Inferior parietal cortex (tissue), 1 donor: ENCODE measurements around the gene SH2D3C.

ENCODE experiments used
- DNase-seq: peaks from one replicate; pipeline ENCODE4 v3.0.0-alpha.2; 2016; ENCODE audit errors: extremely low spot score

SH2D3C gene, protein sequence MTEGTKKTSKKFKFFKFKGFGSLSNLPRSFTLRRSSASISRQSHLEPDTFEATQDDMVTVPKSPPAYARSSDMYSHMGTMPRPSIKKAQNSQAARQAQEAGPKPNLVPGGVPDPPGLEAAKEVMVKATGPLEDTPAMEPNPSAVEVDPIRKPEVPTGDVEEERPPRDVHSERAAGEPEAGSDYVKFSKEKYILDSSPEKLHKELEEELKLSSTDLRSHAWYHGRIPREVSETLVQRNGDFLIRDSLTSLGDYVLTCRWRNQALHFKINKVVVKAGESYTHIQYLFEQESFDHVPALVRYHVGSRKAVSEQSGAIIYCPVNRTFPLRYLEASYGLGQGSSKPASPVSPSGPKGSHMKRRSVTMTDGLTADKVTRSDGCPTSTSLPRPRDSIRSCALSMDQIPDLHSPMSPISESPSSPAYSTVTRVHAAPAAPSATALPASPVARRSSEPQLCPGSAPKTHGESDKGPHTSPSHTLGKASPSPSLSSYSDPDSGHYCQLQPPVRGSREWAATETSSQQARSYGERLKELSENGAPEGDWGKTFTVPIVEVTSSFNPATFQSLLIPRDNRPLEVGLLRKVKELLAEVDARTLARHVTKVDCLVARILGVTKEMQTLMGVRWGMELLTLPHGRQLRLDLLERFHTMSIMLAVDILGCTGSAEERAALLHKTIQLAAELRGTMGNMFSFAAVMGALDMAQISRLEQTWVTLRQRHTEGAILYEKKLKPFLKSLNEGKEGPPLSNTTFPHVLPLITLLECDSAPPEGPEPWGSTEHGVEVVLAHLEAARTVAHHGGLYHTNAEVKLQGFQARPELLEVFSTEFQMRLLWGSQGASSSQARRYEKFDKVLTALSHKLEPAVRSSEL

DNA sequence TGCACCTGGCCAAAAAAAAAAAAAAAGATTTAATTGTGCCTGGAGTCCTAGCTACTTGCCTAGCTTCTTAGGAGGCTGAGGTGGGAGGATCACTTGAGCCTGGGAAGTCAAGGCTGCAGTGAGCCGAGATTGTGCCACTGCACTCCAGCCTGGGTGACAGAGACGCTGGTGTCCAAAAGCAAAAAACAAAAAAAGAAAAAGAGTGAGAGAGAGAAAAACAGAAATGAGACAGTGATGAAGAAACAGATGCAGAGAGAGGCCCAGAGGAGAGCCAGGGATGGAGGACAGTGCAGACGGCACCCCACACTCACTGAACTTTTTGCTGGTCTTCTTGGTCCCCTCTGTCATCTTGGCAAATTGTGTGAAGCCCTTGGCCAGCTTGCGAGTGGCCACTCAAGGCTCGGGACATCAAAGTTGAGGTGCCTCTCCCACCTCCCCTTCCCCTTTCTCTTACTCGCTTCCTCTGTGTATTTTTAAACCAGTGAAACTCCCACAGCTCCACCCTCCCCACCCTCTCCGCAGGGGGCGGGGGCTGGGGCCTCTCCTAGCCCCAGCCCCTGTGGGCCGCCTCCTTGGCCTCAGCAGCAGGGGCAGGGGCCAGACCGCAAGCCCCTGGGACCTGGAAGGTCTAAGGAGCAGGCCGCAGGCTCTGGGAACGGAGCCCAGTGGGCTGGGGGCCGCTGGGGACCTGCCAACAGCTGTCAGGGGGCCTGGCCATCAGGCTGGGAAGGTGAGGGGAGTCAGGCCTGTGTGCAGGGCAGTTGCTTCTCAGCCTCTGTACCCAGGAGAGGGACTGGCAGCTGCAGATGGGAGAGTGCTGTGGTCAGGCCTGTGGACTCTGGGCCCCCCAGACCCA is at the start of gene SH2D3C:
Gene SH2D3C (minus strand): TSS at position 387 of the 856 bp plus-strand sequence. CDS start 39 bp downstream, at position 348.
- no peak for DNase-seq

DNA sequence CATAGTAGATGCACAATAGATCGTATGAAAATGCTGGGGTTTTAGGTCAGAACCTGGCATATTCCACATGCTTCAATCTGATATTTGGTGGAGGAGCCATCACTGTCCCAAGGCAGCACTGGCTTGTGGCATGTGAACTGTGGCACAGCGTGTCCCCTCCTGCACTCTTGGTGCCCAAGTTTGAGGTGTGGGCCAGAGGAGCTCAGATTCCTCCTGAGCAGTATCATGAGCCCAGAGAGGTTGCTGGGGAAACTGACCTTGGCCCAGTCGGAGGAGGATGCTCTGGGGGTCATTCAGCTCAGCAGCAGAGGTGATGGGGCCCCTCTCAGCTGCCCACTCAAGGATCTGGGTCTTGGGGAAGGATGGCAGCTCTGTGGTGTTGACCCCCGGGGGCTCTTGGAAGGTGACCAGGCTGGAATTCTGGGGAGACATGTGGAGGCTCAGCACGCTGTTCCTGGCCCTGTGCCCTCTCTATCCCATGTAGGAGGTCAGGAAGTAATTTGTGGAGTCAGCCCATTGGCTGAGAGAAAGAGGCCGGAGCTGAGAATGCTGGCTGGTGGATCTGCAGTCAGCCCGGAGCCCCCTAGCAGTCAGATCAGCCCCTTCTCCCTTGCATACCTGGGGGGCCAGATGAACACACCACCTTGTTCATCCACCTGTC is 47.9 kb upstream of the SH2D3C start:
- no peak for DNase-seq

DNA sequence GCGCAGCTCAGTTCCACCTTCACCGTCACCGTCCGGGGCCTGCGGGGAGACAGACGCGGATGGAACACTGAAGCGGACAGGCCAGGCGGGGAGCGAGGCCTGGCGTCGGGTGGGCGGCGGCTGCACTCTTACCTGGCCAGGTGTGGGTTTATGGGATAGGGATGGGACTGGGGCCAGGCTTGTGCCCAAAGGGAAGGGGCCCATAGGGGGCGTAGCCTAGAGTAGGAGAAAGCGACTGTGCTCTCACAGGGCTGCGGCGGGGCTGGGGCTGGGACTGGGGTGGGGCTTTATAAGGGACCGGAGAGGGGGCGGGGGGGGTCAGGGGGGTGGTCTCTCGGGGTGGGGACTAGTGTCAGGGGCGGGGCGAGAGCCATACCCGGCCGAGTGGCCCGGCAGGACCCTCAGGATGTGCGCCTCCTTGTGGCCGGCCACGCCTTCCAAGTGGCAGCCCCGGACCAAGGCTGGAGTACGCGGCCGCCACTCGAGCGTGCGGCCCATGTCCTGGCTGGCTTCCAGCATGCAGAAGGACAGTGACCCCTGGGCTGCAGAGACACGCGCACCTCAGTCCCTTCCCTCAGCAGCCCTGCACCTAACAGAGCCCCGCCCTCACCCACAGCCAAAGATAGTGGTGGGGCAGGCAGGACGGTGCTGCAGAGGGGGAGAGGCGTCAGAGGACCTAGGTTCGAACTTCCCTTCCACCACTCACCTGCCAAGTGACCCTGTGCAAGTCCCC is 47.0 kb upstream of the SH2D3C start:
- no peak for DNase-seq

DNA sequence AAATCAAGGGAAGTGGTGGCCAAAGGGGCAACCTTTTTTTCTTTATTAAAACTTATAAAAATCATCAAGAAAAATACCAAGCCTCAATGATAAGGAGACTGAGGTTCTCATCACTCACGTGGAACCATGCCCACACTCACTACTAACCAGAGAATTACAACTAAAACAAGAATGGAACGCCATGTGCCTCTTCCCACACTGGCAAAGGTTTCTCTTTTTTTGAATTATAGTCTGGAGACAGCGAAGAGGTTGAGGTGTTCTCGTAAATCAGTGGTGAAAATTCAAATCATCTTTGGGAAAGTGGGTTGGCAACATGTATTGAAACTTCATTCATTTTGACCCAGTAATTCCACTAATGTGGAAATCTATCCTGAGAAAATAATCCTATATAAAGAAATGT is 43.6 kb upstream of the SH2D3C start:
- no peak for DNase-seq

DNA sequence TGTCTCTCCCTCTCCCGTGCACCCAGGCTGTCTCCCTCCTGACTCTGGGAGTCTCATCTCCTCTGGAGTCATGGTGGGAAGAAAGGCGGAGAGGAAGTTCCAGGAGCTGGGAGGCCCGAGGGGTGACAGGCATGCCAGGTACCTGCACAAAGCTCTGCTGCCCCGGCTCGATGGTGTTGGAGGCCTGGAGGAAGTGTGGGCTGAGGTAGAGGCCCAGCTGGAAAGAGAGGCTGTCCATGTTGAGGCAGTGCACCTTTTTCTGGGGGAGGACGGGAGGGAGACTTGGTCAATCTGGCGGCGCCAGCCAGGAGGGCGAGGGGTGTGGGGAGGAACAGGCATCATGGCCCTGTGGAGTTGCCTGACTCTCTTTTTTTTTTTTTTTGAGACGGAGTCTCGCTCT is 40.1 kb upstream of the SH2D3C start:
- DNase-seq = no peak

DNA sequence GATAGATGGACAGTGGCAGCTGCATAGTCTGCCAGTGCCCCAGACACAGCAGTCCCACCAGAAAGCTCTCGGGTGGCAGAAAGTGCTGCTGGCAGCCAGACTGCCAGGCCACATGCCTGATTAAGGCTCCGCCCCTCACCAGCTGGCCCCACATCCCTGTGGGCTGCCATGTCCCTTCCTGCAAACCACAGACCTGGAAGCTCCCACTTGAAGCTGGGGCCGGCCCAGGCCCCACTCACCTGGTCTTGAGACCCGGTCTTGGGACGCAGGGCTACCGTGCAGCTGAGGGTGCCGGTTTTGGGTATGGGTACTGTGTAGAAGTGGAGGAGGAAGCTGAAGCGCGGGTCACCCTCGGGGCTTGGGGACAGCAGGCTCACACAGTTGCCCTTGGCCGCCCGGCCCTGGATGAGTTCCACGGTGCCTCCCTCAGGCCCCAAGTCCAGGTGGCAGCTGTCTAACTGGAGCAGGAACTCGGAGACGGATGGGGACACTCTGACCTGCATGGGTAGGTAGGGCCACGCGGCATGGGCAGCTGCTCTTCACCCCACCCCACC is 39.5 kb upstream of the SH2D3C start:
- no peak for DNase-seq

DNA sequence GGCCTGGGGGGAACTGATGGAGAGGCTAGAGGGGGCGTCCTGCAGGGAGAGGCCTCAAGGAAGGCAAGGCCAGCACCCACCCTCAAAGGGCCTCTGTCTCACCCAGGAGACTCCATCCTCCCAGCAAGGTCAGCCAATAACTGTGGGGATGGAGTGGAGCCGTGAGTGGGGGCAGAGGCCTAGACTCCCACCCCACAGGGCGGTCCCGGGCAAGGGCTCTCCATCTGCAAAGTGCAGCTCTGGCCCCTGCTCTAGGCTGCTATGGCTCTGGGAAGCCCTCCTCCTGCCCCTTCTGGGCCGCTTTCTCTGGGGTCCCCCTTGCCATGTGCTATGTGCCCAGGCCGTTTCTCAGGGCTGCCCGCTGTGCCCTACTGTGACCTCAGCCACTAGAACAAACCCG is 38.3 kb upstream of the SH2D3C start:
- DNase-seq = no peak

DNA sequence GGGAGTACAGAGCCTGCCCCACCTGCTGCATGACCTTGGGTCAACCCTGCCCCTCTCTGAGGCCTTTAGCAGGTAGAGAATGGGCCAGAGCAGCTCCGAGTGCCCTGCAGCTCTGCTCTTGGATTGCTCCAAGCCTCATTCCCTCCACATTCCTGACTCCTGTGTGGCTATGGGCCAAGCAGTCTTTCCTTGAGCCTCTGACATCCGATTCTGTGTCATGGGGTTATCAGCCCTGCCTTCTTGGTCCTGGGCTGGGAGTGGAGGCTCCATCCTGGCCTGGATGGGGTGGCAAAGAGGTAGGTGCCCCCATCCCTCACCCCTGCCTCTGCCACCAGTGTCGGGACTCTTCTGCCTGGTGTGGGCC is 37.9 kb upstream of the SH2D3C start:
- no peak for DNase-seq

DNA sequence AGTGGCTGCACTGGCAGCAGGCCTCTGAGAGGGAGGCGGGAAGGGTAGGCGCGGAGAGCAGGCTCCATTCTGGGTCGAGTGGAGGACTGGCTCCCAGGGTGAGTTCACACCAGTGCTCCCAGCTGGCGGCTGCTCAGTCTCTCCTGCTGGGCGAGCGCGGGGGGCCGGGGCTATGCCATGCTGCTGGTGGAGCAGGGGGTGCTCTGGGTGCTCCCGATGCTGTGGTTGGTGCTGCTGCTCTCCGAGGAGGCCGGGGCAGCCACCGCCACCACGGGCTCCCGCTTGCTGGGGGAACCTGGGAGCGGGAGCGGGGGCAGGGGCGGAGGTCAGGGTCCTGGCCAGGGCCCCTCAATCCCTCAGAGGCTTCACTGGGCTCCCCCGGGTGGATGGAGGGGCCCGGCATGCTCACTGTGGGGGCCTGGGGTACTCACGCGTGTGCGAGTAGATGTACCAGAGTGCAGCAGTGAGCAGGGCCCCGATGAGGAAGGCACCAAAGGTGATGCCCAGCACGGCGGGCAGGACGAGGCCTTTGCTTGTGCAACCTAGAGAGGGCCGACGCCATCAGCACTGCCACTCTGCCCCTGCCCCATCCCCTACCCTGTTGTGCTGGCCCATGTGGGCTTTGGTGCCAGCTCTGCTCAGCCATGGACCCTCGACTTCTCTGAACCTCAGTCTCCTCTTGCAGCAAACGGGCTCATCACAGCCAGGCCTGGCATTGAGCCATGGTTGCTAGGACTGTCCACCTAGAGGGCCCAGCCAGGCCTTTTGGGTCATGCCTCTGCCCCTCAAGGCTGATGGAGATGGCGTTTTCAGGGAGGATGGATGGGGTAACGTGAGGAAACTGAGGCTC is 37.3 kb upstream of the SH2D3C start:
- DNase-seq = no peak

DNA sequence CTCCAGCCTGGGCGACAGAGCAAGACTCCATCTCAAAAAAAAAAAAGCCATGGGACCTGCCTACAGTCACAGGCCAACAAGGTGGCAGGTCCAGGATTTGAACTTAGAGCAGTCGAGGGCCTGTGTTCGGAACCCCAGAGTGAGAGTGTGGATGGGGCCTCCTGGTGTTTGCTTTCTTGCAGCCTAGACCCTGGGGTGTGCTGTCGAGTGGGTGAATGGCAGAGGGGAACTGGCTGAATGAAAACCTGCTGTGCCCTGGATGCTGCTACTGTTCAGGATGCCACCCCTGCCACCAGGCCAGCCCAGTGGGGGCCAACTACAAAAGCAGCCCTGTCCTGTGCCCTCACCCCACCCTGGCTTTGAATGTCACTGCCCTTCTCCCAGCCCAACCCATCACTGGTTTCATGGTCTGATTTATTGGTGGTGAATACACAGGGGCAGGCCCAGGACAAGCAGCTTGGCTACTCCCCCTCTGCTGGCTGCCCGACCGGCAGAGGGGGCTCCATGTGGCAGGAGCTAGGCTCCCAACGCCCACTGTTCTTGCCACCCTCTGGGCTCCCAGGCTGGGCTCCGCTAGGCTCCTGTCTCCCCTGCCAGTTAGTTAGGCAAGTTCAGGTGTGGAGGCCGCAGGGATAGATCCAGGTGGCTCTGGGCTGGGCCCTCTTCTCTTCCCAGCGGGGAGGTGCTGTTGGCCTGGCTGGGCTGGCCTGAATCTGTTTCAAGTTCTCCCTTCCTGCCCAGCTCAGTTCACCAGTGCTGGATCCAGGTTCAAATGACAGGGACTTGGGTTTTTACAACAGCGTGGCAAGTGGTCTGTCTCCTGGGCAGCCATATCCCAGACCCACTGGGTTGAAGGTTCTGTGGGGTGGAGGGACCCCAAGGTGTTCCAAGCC is 36.4 kb upstream of the SH2D3C start:
- DNase-seq = no peak

DNA sequence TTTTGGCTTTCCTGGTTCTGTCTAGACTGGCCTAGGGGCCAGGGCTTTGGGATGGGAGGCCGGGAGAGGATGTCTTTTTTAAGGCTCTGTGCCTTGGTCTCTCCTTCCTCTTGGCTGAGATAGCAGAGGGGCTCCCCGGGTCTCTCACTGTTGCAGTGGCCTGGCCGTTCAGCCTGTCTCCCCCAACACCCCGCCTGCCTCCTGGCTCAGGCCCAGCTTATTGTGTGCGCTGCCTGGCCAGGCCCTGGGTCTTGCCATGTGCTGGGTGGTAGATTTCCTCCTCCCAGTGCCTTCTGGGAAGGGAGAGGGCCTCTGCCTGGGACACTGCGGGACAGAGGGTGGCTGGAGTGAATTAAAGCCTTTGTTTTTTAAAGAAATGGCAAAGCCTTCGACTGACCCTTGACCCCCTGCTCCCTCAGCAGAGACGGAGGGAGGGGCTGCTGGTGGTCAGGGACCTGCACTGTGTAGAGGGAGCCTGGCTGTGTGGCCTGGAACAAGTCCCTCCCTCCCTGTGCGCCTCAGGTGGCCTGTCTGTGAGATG is 35.3 kb upstream of the SH2D3C start:
- no peak for DNase-seq

DNA sequence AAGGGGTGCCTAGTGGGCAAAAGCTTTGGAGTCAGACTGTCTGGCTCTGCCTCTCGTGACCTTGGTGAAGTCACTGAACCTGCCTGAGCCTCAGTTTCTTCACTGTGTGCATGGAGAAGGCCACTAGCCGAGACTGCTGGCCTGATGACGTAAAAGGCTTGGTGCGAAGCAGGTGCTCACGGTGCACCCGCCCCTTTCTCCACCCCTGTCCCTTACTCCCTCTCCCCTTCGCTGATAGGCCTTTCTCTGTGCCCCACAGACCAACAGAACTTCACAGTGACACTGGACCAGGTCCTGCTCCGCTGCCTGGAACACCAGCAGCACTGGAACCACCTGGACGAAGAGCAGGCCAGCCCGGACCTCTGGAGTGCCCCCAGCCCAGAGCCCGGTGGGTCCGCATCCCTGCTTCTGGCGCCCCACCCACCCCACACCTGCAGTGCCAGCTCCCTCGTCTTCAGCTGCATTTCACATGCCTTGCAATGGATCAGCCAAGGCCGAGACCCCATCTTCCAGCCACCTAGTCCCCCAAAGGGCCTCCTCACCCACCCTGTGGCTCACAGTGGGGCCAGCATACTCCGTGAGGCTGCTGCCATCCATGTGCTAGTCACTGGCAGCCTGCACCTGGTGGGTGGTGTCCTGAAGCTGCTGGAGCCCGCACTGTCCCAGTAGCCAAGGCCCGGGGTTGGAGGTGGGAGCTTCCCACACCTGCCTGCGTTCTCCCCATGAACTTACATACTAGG is 34.6 kb upstream of the SH2D3C start:
- DNase-seq = no peak

DNA sequence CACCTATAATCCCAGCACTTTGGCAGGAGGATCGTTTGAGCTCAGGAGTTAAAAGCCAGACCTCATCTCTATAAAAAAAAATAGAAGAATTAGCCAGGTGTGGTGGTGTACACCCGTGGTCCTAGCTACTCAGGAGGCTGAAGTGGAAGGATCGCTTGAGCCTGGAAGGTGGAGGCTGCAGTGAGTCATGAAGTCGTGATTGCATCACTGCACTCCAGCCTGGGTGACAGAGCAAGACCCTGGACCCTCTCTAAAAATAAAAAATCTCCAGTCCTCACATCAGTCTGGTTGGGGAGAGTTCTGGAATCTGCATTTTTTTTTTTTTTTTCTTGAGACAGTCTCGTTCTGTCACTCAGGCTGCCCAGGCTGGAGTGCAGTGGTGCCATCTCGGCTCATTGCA is 33.5 kb upstream of the SH2D3C start:
- no peak for DNase-seq

DNA sequence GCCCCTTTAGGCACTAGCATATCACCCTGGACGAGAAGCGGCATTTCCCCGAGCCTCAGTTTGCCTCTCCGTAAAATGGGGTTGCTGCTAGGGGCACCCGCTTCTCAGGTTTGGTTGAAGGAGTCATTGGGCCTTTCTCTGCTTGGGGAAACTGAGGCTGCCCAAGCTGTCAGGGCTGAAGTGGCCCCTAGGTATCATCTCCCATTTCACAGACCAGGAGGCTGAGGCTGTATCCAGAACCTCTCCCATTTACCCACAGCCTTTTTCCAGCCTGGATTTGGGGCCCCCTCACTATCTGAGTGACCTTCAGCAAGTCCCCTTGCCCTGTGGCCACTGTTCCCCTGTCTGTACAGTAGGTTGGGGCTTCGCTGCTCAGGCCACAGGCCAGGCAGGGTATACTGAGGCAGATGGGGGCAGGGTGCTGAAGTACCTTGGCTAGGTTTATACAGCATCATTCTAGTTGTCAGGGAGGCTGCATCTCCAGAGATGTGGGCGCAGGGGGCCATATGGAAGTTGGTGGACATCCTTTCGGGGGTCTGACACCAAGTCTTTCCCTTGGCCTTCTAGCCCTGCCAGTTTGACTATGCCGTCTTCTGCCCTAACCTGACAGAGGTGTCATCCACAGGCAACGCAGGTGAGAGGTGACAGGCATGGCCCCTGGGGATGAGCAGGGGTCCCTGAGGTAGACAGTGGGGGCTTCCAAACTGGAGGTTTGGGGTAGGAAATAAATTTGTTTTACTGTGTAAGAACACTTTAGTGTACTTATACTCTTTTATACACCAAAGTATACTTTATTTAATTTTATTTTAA is 32.1 kb upstream of the SH2D3C start:
- no peak for DNase-seq

DNA sequence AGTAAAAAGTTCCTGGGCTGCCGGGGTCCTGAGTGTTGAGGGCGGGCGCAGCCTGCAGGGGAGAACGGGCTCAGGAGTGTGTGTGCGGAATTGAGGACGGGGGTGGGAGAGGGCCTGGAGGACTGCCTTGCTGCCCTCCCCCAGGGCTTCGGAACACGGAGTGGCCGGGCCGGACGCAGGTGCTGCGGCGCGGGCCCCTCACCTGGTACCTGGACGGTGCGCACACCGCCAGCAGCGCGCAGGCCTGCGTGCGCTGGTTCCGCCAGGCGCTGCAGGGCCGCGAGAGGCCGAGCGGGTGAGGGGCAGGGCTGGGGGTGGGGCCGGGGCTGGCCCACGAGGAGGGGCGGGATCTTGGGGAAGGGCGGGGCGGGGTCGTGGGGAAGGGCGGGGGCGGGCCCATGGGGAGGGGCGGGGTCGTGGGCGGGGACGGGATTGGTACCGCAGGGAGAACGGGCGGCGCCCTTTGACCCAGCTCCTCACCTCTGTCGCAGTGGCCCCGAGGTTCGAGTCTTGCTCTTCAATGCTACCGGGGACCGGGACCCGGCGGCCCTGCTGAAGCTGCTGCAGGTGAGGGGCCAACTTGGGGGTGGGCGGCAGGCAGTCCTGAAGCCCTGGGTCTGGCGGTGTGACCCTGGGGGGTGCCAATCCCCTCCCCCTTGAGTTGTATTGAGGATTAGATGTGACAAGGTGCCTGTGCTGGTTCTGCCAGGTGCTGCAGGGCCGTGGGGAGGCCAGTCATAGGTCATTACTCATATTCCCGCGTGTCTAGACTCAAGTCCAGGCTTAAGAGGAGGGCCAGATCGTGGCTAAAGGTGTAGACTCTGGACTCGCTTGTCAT is 31.3 kb upstream of the SH2D3C start:
- DNase-seq = no peak

DNA sequence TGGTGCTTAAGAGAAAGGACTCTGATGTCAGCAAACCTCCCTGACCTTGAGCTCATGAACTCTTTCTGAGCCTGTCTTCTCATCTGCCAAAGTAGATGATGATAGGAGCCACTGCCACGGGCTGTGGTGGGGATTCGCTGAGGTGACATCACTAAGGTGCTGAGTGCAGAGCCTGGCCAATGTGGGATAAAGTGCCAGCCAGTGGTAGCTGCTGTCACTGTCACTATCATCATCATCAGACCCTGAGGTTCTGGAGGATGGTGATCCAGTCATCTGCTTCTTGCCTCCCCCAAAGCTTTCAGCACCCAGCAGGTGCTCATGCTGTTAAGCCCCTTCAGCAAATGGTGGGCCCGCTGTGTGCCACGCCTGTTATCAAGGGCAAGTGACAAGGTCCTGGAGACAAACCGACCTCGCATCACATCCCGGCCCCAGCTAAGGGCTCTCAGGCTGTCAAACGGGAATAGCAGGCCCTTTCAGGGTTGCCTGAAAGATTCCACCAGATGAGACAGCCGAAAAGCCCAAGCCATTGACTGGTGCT is 30.6 kb upstream of the SH2D3C start:
- no peak for DNase-seq
